ENCODE measurements around the gene MTHFD2.
A peak's percentile ranks its signal among the peaks of the same experiment; 100 is the strongest.
"Not testable (repeated sequence)": the region's sequence is repeated elsewhere in the genome, so short reads cannot be mapped to it uniquely, and the experiment has no call there.

Gene MTHFD2

DNA sequence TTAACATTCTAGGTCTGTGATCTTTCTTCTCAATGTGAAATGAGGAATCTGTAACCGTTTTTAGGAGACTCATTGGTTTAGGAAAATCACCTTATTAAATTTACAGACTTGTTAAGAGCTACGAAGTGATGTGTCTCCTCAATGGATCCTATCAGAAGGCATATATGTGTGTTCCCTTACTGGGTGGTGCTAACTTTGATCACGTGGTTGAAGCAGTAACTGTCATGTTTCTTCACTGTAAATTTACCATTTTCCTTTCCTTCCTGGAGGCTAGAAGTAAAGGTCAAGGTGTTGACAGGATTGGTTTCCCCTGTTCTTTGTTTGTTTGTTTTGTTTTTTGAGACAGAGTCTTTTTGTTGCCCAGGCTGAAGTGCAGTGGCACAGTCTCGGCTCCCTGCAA lies 1.4 kb upstream of the MTHFD2 start:
- no peak for DNase-seq (ENCODE audit: low spot score)

DNA sequence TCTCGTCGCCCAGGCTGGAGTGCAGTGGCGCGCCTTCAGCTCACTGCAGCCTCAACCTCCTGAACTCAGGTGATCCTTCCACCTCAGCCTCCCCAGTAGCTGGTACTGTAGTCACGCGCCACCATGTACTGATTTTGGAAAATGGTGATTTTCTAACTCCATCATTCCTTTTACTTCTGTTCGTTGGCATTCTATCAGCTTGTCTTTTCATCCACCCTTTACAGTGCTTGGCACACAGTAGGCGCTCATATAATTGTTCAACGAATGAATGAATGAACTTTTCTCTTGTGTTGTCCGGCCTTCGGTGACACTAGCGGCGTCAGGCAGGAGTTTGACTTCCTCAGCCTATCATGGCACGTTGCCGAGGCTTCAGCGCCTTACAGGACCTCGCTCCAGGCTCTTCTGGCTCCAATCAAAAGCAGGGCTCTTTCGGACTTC lies 373 bp upstream of the MTHFD2 start:
- peak; percentile 49 for DNase-seq (ENCODE audit: low spot score)

DNA sequence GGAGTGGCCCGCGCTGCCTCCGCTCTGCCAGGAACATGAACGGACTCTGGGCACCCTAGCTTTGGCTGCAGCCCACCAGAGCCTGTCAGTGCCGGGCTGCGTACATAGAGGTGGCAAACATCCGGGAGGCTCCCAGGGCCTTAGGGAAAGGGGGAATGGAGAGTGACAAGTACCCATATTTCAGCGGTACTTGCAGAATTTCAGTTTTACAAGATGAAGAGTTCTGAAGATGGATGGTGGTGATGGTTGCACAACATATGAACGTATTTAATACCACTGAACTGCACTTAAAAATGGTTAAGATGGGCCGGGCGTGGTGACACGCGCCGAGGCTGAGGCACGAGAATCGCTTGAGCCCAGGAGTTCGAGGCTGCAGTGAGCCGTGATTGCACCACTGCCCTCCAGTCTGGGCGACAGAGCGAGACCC lies 873 bp downstream of the MTHFD2 start:
- DNase-seq (ENCODE audit: low spot score): no peak

DNA sequence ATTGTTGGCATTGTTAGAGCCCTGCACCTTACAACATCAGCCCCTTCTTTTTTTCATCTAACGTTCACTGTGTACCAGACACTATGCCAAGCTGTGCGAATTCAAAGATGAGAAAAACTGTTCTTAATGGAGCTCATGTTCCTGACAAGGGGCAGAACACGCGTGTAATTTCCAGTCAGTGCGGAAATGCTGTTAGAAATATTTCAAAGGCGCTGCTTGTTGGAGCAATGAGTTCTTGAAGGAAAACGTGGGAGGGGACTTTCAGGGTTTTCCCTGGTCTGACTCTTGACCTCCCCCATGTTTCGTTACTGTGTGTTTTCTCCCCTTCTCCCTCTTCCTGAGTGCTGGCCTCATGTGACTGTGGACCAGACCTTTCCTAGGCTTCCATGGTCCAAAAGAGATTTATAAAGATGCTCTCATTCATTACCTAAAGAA lies 1.5 kb downstream of the MTHFD2 start:
- DNase-seq (ENCODE audit: low spot score): no peak

DNA sequence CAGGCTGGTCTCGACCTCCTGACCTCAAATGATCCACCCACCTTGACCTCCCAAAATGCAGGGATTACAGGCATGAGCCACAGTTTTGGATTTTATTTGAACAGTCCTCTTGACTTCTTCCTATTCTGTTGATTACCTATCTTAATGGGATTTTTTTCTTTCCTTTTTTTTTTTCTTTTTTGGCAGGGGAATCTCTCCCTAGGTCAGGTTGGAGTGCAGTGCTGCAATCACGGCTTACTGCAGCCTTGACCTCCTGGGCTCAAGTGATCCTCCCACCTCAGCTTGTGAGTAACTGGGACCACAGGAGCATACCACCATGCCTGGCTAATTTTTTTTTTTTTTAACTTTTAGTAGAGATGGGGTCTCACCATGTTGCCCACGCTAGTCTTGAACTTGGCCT lies 2.8 kb downstream of the MTHFD2 start:
- DNase-seq (ENCODE audit: low spot score): no peak

DNA sequence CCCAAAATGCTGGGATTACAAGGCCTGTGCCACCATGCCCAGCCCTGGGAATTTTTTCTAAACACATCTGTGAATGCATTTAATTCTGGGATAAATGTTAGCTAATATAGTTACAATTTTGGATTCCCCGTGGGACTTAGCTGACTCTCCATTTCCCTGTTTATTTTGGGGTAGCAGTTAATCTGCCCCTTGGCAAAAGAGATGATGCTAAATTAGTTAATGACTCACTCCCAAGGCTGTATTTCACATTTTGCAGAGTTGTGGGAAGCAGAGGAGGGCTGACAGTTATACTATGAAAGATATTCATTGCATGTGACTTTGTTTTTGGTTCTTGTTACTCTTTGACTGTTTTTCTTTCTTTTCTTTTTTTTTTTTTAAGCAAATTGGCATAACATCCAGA lies 3.2 kb downstream of the MTHFD2 start:
- no peak for DNase-seq (ENCODE audit: low spot score)

DNA sequence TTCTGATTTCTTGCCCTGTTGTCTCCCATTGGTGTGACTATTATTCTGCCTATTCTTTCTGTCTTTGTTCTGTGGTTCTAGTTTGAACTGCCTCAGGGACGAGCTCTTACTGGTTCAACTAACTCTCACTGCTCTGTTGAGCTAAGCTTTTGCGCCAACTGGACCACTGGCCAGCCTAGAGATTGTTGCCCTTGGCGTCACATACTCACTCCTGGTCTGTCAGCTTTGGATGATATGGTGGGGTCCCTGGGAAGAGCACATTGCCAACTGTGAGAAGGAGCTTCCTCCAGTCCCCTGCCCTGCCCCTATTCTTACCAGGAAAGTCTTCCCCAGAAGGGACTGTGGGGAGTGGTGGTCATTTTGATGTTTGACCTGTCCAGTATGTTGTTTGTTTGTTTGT lies 6.0 kb downstream of the MTHFD2 start:
- DNase-seq (ENCODE audit: low spot score): no peak

DNA sequence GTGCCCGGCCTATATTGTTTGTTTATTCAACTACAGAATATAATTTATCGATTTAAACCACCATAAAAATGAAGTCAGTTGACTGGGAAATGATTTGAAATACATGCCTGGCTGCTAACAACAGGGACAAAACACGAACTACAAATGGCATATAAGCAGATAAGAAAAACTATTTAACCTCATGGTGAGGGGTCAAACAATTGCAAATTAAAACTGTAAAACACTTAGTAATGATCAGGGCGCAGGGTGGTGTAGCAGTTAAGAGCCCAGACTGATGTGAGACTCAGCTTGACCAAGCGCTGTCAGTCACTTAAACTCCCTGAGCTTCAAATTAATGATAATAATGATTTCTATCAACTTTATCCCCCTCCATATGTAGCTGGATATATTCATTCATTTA lies 6.7 kb downstream of the MTHFD2 start:
- DNase-seq (ENCODE audit: low spot score): no peak

DNA sequence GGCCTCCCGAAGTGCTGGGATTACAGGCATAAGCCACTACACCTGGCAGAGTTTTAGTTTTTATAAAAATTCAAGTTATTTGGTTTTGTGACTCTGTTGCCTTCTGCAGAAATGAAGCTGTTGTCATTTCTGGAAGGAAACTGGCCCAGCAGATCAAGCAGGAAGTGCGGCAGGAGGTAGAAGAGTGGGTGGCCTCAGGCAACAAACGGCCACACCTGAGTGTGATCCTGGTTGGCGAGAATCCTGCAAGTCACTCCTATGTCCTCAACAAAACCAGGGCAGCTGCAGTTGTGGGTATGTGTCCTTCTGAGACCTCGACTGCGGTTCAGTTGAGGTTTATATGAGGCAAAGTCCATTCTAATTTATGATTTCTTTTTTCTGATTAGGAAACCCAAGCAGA lies 7.2 kb downstream of the MTHFD2 start:
- DNase-seq (ENCODE audit: low spot score): no peak

DNA sequence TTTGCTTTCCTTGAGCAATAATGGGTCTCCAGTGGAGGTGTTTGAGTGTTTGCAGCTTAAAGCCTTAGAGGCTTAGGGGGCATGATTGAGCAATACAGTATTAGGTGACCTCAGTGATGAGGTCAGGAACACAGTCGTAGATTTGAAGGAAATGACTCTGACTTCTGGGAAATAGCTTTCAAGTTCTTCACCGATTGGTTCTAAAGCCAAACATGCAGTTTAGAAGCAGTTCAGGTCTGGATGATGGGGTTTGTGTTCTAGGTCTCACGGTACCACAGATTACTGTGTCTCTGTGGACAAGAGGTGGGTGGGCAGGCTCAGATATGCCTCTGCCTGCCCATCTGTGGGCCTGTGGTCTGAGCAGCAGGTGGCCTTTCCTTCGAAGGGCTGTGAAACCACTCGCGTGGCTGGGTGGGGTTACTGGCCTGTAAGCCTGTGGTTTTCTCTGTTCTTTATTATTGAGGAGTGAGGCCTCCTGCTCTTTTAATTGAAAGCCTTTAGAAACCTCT lies 7.8 kb downstream of the MTHFD2 start:
- no peak for DNase-seq (ENCODE audit: low spot score)

DNA sequence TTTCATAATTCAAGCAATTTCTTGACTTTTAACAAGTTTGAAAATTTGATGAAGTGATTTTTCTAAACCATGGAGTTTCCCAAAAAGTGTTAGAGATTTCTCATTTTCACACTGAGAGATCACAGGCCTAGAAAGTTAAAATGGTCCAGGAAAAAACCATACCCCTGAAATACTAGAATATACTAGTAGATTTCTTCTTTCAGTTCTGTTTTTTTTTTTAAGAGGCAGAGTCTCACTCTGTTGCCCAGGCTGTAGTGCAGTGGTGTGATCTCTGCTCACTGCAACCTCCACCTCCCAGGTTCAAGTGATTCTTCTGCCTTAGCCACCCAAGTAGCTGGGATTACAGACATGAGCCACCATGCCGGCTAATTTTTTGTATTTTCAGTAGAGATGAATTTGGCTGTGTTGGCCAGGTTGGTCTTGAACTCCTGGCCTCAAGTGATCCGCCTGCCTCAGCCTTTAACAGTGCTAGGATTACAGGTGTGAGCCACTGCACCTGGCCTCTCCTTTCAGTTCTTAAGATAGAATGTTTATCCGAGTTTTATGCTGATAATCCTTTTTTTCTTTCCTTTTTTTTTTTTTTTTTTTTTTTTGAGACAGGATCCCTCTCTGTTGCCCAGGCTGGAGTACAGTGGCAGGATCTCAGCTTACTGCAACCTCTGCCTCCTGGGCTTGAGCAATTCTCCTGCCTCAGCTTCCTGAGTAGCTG lies 14.4 kb downstream of the MTHFD2 start:
- DNase-seq (ENCODE audit: low spot score): no peak

DNA sequence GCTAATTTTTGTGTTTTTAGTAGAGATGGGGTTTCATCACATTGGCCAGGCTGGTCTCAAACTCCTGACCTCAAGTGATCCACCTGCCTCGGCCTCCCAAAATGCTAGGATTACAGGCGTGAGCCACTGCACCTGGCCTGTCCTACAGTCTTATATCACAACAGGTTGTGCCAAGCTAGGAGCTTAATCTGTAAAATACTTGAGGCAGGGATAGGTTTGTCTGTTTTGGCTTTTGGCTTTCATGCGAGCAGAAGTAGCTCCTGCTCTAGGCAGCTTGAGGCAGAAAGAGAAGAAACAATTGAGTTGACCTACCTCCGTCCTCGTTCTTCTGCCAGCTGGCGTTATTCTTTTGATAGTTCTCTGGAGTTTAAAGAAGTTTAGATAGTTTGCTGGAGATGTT lies 17.4 kb downstream of the MTHFD2 start:
- DNase-seq (ENCODE audit: low spot score): not testable (repeated sequence)

DNA sequence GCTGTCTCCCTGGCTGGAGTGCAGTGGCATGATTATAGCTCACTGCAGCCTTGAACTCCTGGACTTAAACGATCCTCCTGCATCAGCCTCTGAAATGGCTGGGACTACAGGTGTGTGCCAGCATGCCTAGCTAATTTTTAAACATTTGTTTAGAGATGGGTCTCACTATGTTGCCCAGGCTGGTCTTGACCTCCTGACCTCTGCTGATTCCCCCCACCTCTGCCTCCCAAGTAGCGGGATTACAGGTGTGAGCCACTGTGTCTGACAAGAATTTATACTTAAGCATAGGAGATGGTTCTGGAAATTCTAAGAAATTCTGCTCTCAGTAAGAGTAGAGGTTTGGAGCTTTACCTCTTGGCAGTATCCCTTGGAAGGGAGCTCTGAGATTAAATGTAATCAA lies 18.2 kb downstream of the MTHFD2 start:
- no peak for DNase-seq (ENCODE audit: low spot score)

DNA sequence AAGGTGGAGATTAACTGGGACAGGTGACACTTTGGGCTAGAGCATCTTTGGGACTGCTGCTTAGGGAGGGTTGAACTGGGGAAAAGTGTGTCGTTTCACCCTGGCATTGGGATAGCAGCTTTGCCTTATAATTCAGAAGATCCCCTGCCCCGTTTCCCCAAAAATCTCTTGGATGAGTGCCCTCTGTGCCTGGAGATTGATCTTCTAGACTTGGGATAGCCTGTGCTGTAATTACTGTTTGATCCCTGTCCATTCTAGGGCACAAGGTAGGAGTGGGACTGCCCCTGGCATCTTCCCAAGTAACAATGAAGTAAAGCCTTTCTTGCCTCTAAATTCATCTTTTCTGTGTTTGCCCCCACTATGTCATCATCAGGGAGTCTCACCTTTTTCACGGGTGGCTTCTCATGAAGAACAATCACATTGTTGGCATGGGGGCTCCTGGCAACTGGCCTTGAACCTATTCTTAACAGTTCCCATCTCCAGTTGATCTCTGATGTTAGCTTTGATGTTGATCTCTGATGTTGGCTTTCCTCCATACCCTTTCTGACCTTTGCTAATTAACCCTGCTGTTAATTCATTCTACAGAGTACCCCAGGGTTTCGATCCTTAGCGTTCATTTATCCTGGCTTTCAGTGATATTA lies 21.6 kb downstream of the MTHFD2 start:
- no peak for DNase-seq (ENCODE audit: low spot score)

DNA sequence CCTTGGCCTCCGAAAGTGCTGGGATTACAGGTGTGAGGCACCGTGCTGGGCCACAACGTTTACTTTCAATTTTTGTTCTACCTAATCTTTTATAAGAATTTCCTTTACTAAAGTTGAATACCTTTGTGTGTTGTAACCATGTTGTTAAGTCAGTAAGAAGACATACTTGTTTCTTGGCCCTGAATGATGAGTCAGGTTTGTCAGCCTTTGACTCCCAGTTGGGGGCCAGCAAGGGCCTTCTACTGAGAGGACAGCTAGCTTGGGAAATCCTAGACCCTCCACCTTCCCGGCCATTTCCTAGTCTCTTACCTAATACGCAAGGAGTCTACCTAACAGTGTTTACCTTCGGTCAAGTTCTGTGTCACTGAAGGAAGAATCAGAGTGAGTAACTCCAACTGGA lies 22.7 kb downstream of the MTHFD2 start:
- no peak for DNase-seq (ENCODE audit: low spot score)

DNA sequence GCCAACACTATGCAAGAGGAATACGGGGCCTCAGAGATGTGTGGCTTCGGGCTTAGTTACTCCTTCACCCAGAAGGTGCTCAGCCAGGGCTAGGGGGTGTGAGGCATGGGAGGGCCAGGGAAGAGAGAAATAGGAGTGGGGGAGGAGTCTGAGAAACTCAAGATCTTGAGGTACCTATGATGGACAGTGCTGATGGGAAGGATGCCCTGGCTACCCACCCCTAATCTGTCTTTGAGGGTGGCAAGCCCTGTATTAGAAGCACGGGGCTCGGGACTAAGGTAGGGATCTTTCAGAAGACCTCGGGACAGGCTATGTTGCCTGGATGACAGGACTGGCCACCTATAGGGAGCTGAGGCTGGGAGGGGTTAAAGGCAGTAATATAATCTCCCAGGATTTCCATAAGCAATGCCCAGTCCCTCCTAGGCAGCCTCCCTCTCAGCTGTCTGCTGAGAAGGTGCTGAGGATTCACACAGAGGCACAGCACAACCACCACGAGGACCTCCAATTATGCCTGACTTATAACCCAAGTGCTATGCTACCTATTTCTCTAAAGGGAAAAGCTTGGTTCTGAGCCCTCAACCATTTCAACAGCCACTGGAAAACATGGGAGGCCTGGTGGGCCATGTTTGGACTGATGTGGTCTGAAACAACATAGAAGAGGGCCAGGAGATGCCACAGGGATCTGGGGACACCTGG lies 23.3 kb downstream of the MTHFD2 start:
- no peak for DNase-seq (ENCODE audit: low spot score)

DNA sequence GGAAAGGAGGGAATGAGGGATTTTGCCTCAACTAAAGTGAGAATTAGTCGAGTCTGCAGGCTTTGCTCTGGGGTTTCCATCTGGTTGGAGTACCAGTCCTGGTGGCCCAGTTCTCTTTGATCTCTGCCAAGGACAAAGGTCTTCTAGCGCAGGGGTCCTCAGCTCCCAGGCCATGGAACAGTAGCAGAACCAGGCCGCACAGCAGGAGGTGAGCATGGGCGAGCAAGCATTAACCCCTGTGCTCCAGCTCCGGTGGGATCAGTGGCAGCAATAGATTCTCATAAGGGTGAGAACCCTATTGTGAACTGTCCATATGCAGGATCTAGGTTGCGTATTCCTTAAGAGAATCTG lies 23.9 kb downstream of the MTHFD2 start:
- no peak for DNase-seq (ENCODE audit: low spot score)

DNA sequence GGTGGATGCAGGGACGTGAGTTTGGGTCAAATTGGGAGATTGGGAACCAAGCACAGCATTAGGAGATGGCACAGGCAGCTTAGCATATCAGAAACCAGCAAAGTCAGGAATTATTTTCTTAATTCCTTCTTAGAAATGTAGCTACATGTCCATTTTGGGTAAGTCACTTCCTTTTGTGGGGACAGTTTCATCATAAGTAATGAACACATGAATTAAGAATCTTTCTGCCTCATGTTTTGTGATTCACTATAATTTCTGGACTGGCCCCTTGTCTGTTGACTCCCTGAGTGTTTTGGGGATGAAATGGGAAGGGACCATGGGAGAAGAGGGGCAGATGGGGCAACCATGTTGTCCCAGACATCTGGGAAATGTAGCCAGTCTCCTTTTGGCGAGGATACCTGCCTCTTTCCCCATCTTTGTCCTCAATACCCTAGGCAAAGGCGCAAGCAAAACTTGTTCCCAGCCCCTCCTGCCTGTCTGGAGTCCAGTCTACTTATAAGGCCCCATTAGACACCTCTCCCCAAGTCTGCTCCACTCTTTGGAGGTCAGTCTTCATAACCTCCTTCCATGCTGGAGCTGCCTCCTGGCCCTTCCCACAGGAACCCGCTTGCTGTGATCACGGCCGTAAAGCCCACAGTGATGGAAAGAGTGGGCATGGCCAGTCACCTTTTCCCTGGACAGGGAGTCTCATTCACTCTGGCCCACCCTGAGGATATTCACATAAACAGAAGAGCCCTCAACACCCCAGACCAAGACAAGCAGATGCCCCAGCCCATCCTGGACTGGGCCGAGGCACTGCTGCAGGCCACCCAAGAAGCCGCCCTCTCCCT lies 25.7 kb downstream of the MTHFD2 start:
- DNase-seq (ENCODE audit: low spot score): no peak

DNA sequence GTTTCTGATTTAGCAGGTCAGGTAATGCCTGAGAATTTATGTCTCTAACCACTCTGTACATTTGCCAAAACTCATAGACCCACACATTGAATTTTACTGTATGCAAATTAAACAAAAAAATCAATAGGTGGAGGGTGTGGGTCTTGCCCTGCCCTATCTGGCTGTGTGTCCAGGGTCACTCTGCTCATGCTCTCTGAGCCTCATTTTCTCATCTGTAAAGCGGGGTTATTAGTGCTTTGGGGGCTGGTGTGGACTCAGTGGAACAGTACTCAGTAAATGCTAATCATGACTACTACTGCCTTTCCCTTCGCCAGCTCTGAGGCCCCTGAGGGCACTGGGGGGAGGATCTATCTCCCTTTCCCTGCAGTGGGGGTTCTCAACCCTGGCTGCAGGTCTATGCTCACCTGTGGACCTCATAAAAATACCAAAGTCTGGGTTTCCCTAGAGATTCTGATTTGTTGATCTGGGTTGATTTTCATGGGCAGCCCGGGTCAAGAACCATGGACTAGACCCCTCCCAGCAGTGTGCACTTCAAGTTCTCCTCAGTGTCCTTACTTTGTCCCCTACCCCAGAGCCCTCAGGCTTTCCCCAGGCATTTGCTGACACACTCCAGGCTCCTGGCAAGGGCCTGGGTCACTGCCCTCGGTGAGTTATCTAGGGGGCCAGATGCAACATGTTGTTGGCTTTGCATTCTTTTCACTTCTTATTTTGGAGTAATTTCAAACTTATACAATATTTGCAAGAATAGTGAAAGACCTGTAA lies 27.5 kb downstream of the MTHFD2 start:
- DNase-seq (ENCODE audit: low spot score): no peak

DNA sequence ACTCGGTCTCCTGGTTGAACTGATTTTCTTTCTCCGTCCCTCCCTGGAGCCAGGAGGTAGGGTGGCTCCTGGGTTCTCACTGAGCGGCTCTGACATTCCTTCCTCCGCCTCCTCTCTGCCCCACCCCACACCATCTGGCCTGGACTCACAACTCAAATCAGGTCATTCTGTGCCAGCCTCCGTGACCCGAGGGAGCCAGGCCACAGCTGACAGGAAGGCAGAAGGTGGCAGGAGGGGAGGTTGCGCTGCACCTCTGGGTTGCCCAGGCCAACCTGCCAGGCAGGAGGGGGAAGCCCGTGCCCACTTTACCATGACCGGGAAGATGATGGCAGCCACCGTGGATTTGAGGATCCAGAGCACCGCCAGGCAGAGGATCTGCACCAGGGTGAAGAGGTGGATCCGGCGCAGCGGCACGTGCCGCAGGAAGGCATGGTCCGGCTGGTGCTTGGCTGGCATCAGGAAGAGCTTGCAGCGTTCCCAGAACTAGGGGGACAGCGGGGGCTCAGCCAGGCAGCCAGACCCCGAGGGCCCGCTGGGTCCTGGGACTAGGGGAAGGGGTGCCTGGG lies 28.3 kb downstream of the MTHFD2 start:
- DNase-seq (ENCODE audit: low spot score): no peak

DNA sequence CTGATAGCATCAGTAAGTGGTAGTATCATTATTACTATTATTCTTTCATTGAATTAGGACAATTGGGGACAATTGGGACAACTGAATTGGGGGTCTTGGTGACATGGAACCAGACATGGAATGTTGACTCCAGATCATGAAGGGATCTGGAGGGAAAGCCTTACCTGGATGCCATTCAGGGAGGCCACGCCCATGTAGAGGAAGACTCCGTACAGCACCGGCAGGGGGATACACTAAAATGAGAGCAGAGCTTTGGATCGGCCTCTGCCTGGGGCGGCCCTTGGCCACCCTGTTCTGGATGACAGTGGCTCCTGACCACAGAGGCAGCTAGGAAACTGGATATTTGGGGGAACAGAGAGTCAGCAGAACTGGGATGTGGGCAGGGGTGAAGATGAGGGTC lies 29.2 kb downstream of the MTHFD2 start:
- DNase-seq (ENCODE audit: low spot score): no peak

Measured in ecto neural progenitor cell (in vitro differentiated cells).